ENCODE measurements around the gene ROR2. TPM values are rescaled to one million over a fixed set of nuclear protein-coding genes. Genes with fewer than 3 reads are reported as not detected.
A peak's percentile ranks its signal among the peaks of the same experiment; 100 is the strongest.

ROR2 gene
- total RNA-seq, 1 experiment from 2014 or later = 5.9 TPM

GRCh38 chr9:91515074-91515687, 434.8 kb downstream of the ROR2 start:
- Histone ChIP-seq H3K4me3 (ENCODE audit: low read depth in 2 of 2, low read length in 2 of 2) (no peak overlapping the region), H3K9me3 (ENCODE audit: control insufficient read depth, insufficient read depth, low read depth, low read length) (no peaks in the 10 kb centered on the region), H3K4me1 (ENCODE audit: control insufficient read depth, insufficient read depth, low read length) (no peaks in the 10 kb centered on the region), H3K27ac (ENCODE audit: low read length) (no peak overlapping the region), H3K27me3 (ENCODE audit: control insufficient read depth, insufficient read depth, low read length) (no peaks in the 10 kb centered on the region), H3K36me3 (ENCODE audit: control insufficient read depth, insufficient read depth, low read length) (no peaks in the 10 kb centered on the region)
- ChIA-PET CTCF (no interaction called here), POLR2A (no interaction called here)
- in situ Hi-C loops (cut with HindIII; ENCODE audit: low pct_unique_long_range_greater_than_20kb, low sequenced_read_pairs) (no loop called here), intact Hi-C loops (cut with micrococcal nuclease; ENCODE audit: unreplicated experiment) (no loop called here)
- TF ChIP-seq CTCF (IDR thresholded peaks at IDR 0.05) (no peak), SIN3A (IDR thresholded peaks at IDR 0.05; ENCODE audit: borderline replicate concordance, insufficient read depth, low read depth, low read length) (no peak), TCF7L2 (IDR thresholded peaks at IDR 0.05; ENCODE audit: low read depth, low read length) (no peak), POLR2AphosphoS5 (IDR thresholded peaks at IDR 0.05; ENCODE audit: low read depth, low read length) (no peak), REST (IDR thresholded peaks at IDR 0.05; ENCODE audit: insufficient read depth in 1 of 2, low read depth in 2 of 2, low read length in 1 of 2) (no peak)
- ATAC-seq = no peak
- no TSS peak for BruUV-seq (replicated peaks)
- DNase-seq (ENCODE audit: low read depth, low spot score) = peak; percentile 12

Small RNA genes within 50 kb of the gene (microRNA-seq; reads per million reads assigned to microRNA genes)
- gene MIR3910-1 (ENCODE audit: unreplicated experiment) (not detected), gene MIR3910-2 (ENCODE audit: unreplicated experiment) (not detected)

Other genes starting within 250 kb of the ROR2 start
- 58.8 TPM for gene SPTLC1, start 165.2 kb upstream of the ROR2 start, total RNA-seq (2021; ENCODE audit: unreplicated experiment)

All from Panc1 (cell line).